Body of pancreas (tissue), 4 donors: ENCODE data around the gene PIGU. TPM values are rescaled to one million over a fixed set of nuclear protein-coding genes. Genes with fewer than 3 reads are reported as not detected.
"Not testable (repeated sequence)": the region's sequence is repeated elsewhere in the genome, so short reads cannot be mapped to it uniquely, and the experiment has no call there.

Experiments used
- ATAC-seq: fragments of 150-250 bp; one replicate; pipeline ENCODE4 v1.9.1; 2016
- DNase-seq, 4 donors: peaks; one replicate each; pipeline ENCODE4 v3.0.0-alpha.2; 2019
- H3K27ac ChIP-seq, 4 donors: fragments of 200-600 bp; sonication (generic); 1 replicate in 3 of 4; 2 replicates in 1 of 4; pipeline versions ENCODE4 v1.5.1 to v1.6.1; 2016 to 2019; ENCODE audit warnings: mild to moderate bottlenecking in 1 of 4, mixed read lengths in 1 of 4, moderate library complexity in 1 of 4
- H3K27me3 ChIP-seq, 2 donors: fragments of 200-600 bp; sonication (generic); one replicate each; pipeline ENCODE4 v1.6.0; 2016; ENCODE audit warnings: mild to moderate bottlenecking in 1 of 2
- H3K36me3 ChIP-seq, 2 donors: fragments of 200-600 bp; sonication (generic); replicated peaks in 1 of 2; 2 replicates each; pipeline ENCODE4 v1.5.1; 2016; ENCODE audit warnings: low read depth in 2 of 2; ENCODE audit not compliant: insufficient read depth in 1 of 2
- H3K4me1 ChIP-seq: fragments of 200-600 bp; sonication (generic); one replicate; pipeline ENCODE4 v1.6.0; 2016
- H3K4me3 ChIP-seq, 2 donors: fragments of 200-600 bp; sonication (generic); 1 replicate in 1 of 2; 2 replicates in 1 of 2; pipeline ENCODE4 v1.5.1; 2016 to 2019
- H3K9me3 ChIP-seq, 3 donors: fragments of 200-600 bp; sonication (generic); 1 replicate in 2 of 3; 2 replicates in 1 of 3; pipeline ENCODE4 v1.5.1; 2016
- CTCF ChIP-seq, 7 experiments: fragments of 450-650 bp in 4 of 7; fragments of 200-600 bp in 3 of 7; sonication (generic) in 3 of 7; IDR thresholded peaks; one replicate each; pipeline ENCODE4 v1.5.1; 2016 to 2019; ENCODE audit warnings: antibody characterized with exemption in 7 of 7
- POLR2A ChIP-seq, 3 donors: fragments of 450-650 bp; IDR thresholded peaks; one replicate each; pipeline ENCODE4 v1.6.1; 2016; ENCODE audit warnings: antibody characterized with exemption in 3 of 3, mild to moderate bottlenecking in 2 of 3
- WGBS, 2 donors: methylation state at CpG; one replicate each; pipeline ENCODE4 v1.1.5; 2017; 5-methylcytosine and 5-hydroxymethylcytosine counted together
- intact Hi-C: fragments of 100-400 bp; cut with DNase I; formaldehyde crosslinking; loops from one replicate; pipeline ENCODE4 v1.15.1; 2023
- total RNA-seq, 2 donors: library from RNA; depleted of rRNA; stranded (reverse); fragments of >200 nt; gene quantifications; one replicate each; pipeline ENCODE4 v1.1.0, GENCODE V29; 2016

Gene PIGU
- total RNA-seq, 2 donors from 2014 or later, result 4.4 to 14.8 TPM

GRCh38 chr20:34675561-34675960 lies 1.3 kb downstream of the PIGU start:
- H3K4me1 ChIP-seq, result peaks cover 15% of the 10 kb centered on the region
- ATAC-seq (no peak), DNase-seq (no peak)
- H3K9me3 ChIP-seq, result no peaks in the 10 kb centered on the region
- H3K27ac ChIP-seq, result no peak overlapping the region
- intact Hi-C loops, result no loop called here
- no peaks in the 10 kb centered on the region for H3K27me3 ChIP-seq
- no peak overlapping the region for H3K4me3 ChIP-seq
- TF ChIP-seq POLR2A (IDR thresholded peaks at IDR 0.05), result no peak
- H3K36me3 ChIP-seq, result no peaks in the 10 kb centered on the region
- 18 to 24% methylated on average over 3 of the region's 3 CpGs for WGBS, 2 donors

GRCh38 chr20:34673412-34673811 lies 3.5 kb downstream of the PIGU start:
- DNase-seq (no peak), ATAC-seq (no peak)
- intact Hi-C loops, result no loop called here
- Histone ChIP-seq H3K27me3 (no peaks in the 10 kb centered on the region), H3K9me3 (no peaks in the 10 kb centered on the region), H3K4me3 (no peak overlapping the region), H3K4me1 (peaks cover 15% of the 10 kb centered on the region), H3K36me3 (no peaks in the 10 kb centered on the region), H3K27ac (no peak overlapping the region)
- TF ChIP-seq CTCF (IDR thresholded peaks at IDR 0.05) (no peak), POLR2A (IDR thresholded peaks at IDR 0.05) (no peak)
- WGBS, 2 donors, result 91 to 94% methylated on average over 5 of the region's 5 CpGs

GRCh38 chr20:34669094-34669493 lies 7.8 kb downstream of the PIGU start:
- ATAC-seq (no peak), DNase-seq (no peak)
- no peaks in the 10 kb centered on the region for H3K9me3 ChIP-seq
- no peak overlapping the region for H3K4me3 ChIP-seq
- H3K27me3 ChIP-seq, result no peaks in the 10 kb centered on the region
- H3K4me1 ChIP-seq, result no peaks in the 10 kb centered on the region
- intact Hi-C loops, result no loop called here
- TF ChIP-seq CTCF (IDR thresholded peaks at IDR 0.05) (no peak), POLR2A (IDR thresholded peaks at IDR 0.05) (no peak)
- 100% methylated on average over 1 of the region's 1 CpG for WGBS, 2 donors
- no peak overlapping the region for H3K27ac ChIP-seq
- H3K36me3 ChIP-seq, result no peaks in the 10 kb centered on the region

GRCh38 chr20:34664751-34665150 lies 12.1 kb downstream of the PIGU start:
- WGBS, 2 donors, result 97 to 98% methylated on average over 7 of the region's 7 CpGs
- intact Hi-C loops, DNase-seq, H3K36me3 ChIP-seq, ATAC-seq, H3K4me1 ChIP-seq, H3K9me3 ChIP-seq, H3K27ac ChIP-seq, H3K27me3 ChIP-seq, H3K4me3 ChIP-seq: not testable (repeated sequence)

GRCh38 chr20:34663213-34663943 lies 13.5 kb downstream of the PIGU start:
- Histone ChIP-seq H3K9me3 (no peaks in the 10 kb centered on the region), H3K27ac (no peak overlapping the region), H3K4me3 (no peak overlapping the region), H3K4me1 (no peaks in the 10 kb centered on the region), H3K27me3 (no peaks in the 10 kb centered on the region), H3K36me3 (no peaks in the 10 kb centered on the region)
- WGBS, 2 donors, result 89 to 93% methylated on average over 5 of the region's 5 CpGs
- ATAC-seq (no peak), DNase-seq (no peak)
- intact Hi-C loops, result no loop called here
- TF ChIP-seq CTCF (IDR thresholded peaks at IDR 0.05), result no peak
- TF ChIP-seq POLR2A (IDR thresholded peaks at IDR 0.05), result no peak

- WGBS, 2 donors, result 81 to 84% methylated on average over 5 of the region's 5 CpGs
- H3K27ac ChIP-seq, result not testable (repeated sequence)
Measured at GRCh38 chr20:34661811-34662210, 15.1 kb downstream of the PIGU start.

GRCh38 chr20:34658654-34659053 lies 18.2 kb downstream of the PIGU start:
- H3K27me3 ChIP-seq, ATAC-seq, H3K27ac ChIP-seq, intact Hi-C loops, H3K9me3 ChIP-seq, H3K4me3 ChIP-seq, H3K36me3 ChIP-seq, DNase-seq, H3K4me1 ChIP-seq: not testable (repeated sequence)
- no CpG with 5 or more reads among the region's 31 CpGs for WGBS, 2 donors

More at GRCh38 chr20:34661811-34662210, 15.1 kb downstream of the PIGU start:
- H3K9me3 ChIP-seq, H3K4me3 ChIP-seq, H3K4me1 ChIP-seq, ATAC-seq, H3K36me3 ChIP-seq, intact Hi-C loops, DNase-seq, H3K27me3 ChIP-seq: not testable (repeated sequence)
